NCI-H2107 treated with DMSO at 0.1 percent for 48 hours (cell line): Measurements from ENCODE around the gene LPIN2.

Experiments used
- DNase-seq: peaks from one replicate; lab custom pipeline; 2025; ENCODE audit not compliant: unreplicated experiment; lab: John Stamatoyannopoulos, UW

The LPIN2 gene

DNA sequence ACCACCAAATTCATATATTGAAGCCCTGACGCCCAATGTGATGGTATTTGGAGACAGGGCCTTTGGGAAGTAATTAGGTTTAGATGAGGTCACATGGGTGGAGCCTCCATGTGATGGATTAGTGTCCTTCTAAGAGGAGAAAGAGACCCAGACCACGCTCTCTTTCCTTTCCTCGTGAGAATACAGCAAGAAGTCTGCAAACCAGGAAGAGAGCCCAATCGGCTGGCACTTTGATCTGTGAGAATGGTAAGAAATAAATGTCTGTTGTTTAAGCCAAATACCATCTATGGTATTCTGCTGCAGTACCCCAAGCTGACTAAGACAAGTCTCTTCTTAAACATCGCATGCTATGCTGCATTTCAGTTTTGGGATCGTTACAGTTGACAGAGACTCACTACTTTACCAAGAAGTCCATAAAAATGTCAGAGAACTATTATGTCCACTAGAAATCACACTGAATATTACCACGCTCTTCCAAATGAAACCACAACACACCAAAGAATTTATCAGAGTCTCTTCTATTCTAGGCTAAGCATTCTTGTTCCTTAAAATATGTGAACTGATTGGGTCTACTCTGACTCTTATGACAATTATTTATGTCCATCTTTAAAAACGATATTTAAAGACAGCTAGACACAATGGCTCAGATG is 48.5 kb downstream of the LPIN2 start:
- DNase-seq = no peak
